Raji (cell line): ENCODE measurements around the gene IFT88.

Experiments
- POLR2A ChIP-seq: IDR thresholded peaks from 2 replicates; pipeline ENCODE4 v1.6.1; 2011; ENCODE audit warnings: low read depth, low read length, control low read depth; ENCODE audit not compliant: insufficient read depth

Gene IFT88

GRCh38 chr13:20558982-20559381 is 8.0 kb upstream of the IFT88 start:
- no peak for TF ChIP-seq POLR2A

- TF ChIP-seq POLR2A = no peak
These were observed 7.1 kb upstream of the IFT88 start for GRCh38 chr13:20559659-20560356.

GRCh38 chr13:20561741-20562140 is 5.2 kb upstream of the IFT88 start:
- TF ChIP-seq POLR2A = no peak

- no peak for TF ChIP-seq POLR2A
These were observed 1.7 kb upstream of the IFT88 start for GRCh38 chr13:20565115-20565736.

- TF ChIP-seq POLR2A = no peak
These were observed 474 bp upstream of the IFT88 start for GRCh38 chr13:20566468-20566897.

GRCh38 chr13:20567881-20568528 is 1.0 kb downstream of the IFT88 start:
- TF ChIP-seq POLR2A = no peak

- TF ChIP-seq POLR2A = no peak
These were observed 3.6 kb downstream of the IFT88 start for GRCh38 chr13:20570517-20570916.

- TF ChIP-seq POLR2A = no peak
These were observed 4.7 kb downstream of the IFT88 start for GRCh38 chr13:20571676-20572075.

- TF ChIP-seq POLR2A = no peak
These were observed 6.2 kb downstream of the IFT88 start for GRCh38 chr13:20573186-20573585.

GRCh38 chr13:20573636-20574035 is 6.7 kb downstream of the IFT88 start:
- no peak for TF ChIP-seq POLR2A

GRCh38 chr13:20579191-20579590 is 12.2 kb downstream of the IFT88 start:
- TF ChIP-seq POLR2A = no peak

GRCh38 chr13:20580257-20580656 is 13.3 kb downstream of the IFT88 start:
- TF ChIP-seq POLR2A = no peak

GRCh38 chr13:20582026-20582425 is 15.1 kb downstream of the IFT88 start:
- TF ChIP-seq POLR2A = no peak

GRCh38 chr13:20583803-20584293 is 16.9 kb downstream of the IFT88 start:
- TF ChIP-seq POLR2A = no peak

- TF ChIP-seq POLR2A = no peak
These were observed 18.4 kb downstream of the IFT88 start for GRCh38 chr13:20585371-20585770.

GRCh38 chr13:20588529-20589110 is 21.7 kb downstream of the IFT88 start:
- TF ChIP-seq POLR2A = no peak
